HTR-8/SVneo (cell line): ENCODE measurements around the gene RNU6-7.

Source experiments
- DNase-seq: peaks from one replicate; pipeline ENCODE4 v3.0.0; 2011; ENCODE audit warnings: low spot score, mixed read lengths; ENCODE audit not compliant: insufficient read length
- FAIRE-seq: peaks from 2 replicates; lab custom pipeline; 2011; peaks lifted over from hg19 to GRCh38; lab: Jason Lieb, UNC

The RNU6-7 gene

GRCh38 chr14:32203928-32204357 is 2.1 kb downstream of the RNU6-7 start:
- no peak for DNase-seq
- no peak for FAIRE-seq

GRCh38 chr14:32205554-32205953 is 3.7 kb downstream of the RNU6-7 start:
- no peak for DNase-seq
- no peak for FAIRE-seq

- FAIRE-seq: no peak
- no peak for DNase-seq
These were observed 4.1 kb downstream of the RNU6-7 start for GRCh38 chr14:32205984-32206383.

- FAIRE-seq: no peak
- no peak for DNase-seq
These were observed 4.7 kb downstream of the RNU6-7 start for GRCh38 chr14:32206552-32206951.

GRCh38 chr14:32208490-32208889 is 6.6 kb downstream of the RNU6-7 start:
- FAIRE-seq (no peak), DNase-seq (no peak)

GRCh38 chr14:32209471-32209870 is 7.6 kb downstream of the RNU6-7 start:
- FAIRE-seq: no peak

GRCh38 chr14:32211068-32211404 is 9.2 kb downstream of the RNU6-7 start:
- no peak for DNase-seq

More at GRCh38 chr14:32209471-32209870, 7.6 kb downstream of the RNU6-7 start:
- DNase-seq: no peak

GRCh38 chr14:32212833-32213232 is 11.0 kb downstream of the RNU6-7 start:
- no peak for DNase-seq
- no peak for FAIRE-seq

More at GRCh38 chr14:32211068-32211404, 9.2 kb downstream of the RNU6-7 start:
- FAIRE-seq: no peak

GRCh38 chr14:32217301-32217700 is 15.5 kb downstream of the RNU6-7 start:
- DNase-seq (no peak), FAIRE-seq (no peak)

- peak; percentile 53 for DNase-seq
- FAIRE-seq: peak; percentile 77
These were observed 23.0 kb downstream of the RNU6-7 start for GRCh38 chr14:32224737-32225377.

GRCh38 chr14:32225378-32225920 is 23.6 kb downstream of the RNU6-7 start:
- FAIRE-seq: no peak

GRCh38 chr14:32226056-32226455 is 24.2 kb downstream of the RNU6-7 start:
- FAIRE-seq (no peak), DNase-seq (no peak)

More at GRCh38 chr14:32225378-32225920, 23.6 kb downstream of the RNU6-7 start:
- no peak for DNase-seq

- FAIRE-seq: no peak
- peak; percentile 30 for DNase-seq
These were observed 28.3 kb downstream of the RNU6-7 start for GRCh38 chr14:32230181-32230580.

- no peak for FAIRE-seq
These were observed 28.9 kb downstream of the RNU6-7 start for GRCh38 chr14:32230695-32231280.

GRCh38 chr14:32232481-32232880 is 30.6 kb downstream of the RNU6-7 start:
- no peak for DNase-seq
- peak; percentile 33 for FAIRE-seq

More at GRCh38 chr14:32230695-32231280, 28.9 kb downstream of the RNU6-7 start:
- DNase-seq: no peak

- FAIRE-seq: no peak
- no peak for DNase-seq
These were observed 31.4 kb downstream of the RNU6-7 start for GRCh38 chr14:32233260-32233659.

GRCh38 chr14:32244404-32244803 is 42.6 kb downstream of the RNU6-7 start:
- DNase-seq (no peak), FAIRE-seq (no peak)

GRCh38 chr14:32246751-32247150 is 44.9 kb downstream of the RNU6-7 start:
- no peak for DNase-seq
- no peak for FAIRE-seq

- no peak for FAIRE-seq
These were observed 47.5 kb downstream of the RNU6-7 start for GRCh38 chr14:32249371-32249770.

GRCh38 chr14:32249780-32250179 is 47.9 kb downstream of the RNU6-7 start:
- DNase-seq (no peak), FAIRE-seq (no peak)

More at GRCh38 chr14:32249371-32249770, 47.5 kb downstream of the RNU6-7 start:
- no peak for DNase-seq

GRCh38 chr14:32250681-32251080 is 48.8 kb downstream of the RNU6-7 start:
- FAIRE-seq (no peak), DNase-seq (no peak)

GRCh38 chr14:32251530-32251929 is 49.7 kb downstream of the RNU6-7 start:
- DNase-seq: no peak
- no peak for FAIRE-seq
